Transverse colon (tissue), 4 donors: ENCODE results near the gene EEIG1.
A peak's percentile ranks its signal among the peaks of the same experiment; 100 is the strongest.

ENCODE experiments used
- EP300 ChIP-seq: sonication (generic); formaldehyde crosslinking; IDR thresholded peaks from one replicate; pipeline ENCODE4 v1.6.1; 2017; ENCODE audit warnings: antibody characterized with exemption, low read depth
- POLR2A ChIP-seq: fragments of 450-650 bp; IDR thresholded peaks from one replicate; pipeline ENCODE4 v1.6.1; 2016; ENCODE audit warnings: antibody characterized with exemption, mild to moderate bottlenecking, moderate library complexity
- POLR2AphosphoS5 ChIP-seq, 3 donors: sonication (generic); formaldehyde crosslinking; IDR thresholded peaks; one replicate each; pipeline ENCODE4 v1.6.1; 2016; ENCODE audit warnings: antibody characterized with exemption in 3 of 3
- TF ChIP-seq, protein P1 (sequence below), 5 experiments: fragments of 200-600 bp in 3 of 5; fragments of 450-650 bp in 2 of 5; sonication (generic) in 3 of 5; IDR thresholded peaks; 1 replicate in 2 of 5; 2 replicates in 3 of 5; pipeline ENCODE4 v1.5.1; 2016 to 2017; ENCODE audit warnings: antibody characterized with exemption in 5 of 5, inconsistent platforms in 3 of 5, mild to moderate bottlenecking in 2 of 5, moderate library complexity in 1 of 5

DNA sequence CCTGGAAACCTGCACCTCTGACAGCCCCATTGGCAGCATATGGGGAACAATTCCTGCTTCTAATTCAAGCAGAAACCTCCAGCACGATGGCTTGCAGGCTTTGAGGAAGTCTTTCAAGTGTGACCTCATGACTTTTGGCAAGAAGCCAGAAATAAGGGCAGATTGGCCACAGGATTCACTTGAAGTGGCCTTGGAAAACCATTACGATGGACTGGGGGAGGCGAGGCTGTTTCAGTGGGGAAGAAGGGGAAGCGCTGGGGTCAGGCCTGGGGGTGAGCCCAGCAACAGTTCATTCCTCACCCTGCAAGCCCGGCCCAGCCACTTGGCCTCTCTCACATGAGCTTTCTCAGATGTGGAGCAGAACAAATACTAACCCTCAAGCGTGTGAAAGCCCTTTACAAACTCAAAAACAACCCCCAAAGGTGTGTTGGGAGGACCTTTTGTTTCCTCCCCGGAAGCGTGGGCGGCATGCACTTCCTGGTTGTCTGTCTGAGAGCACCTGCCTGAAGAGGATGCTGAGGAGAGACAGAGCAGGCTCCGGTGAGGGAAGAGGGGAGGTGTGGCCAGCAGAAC is 26.9 kb upstream of the EEIG1 start:
- TF ChIP-seq, protein P1, sequence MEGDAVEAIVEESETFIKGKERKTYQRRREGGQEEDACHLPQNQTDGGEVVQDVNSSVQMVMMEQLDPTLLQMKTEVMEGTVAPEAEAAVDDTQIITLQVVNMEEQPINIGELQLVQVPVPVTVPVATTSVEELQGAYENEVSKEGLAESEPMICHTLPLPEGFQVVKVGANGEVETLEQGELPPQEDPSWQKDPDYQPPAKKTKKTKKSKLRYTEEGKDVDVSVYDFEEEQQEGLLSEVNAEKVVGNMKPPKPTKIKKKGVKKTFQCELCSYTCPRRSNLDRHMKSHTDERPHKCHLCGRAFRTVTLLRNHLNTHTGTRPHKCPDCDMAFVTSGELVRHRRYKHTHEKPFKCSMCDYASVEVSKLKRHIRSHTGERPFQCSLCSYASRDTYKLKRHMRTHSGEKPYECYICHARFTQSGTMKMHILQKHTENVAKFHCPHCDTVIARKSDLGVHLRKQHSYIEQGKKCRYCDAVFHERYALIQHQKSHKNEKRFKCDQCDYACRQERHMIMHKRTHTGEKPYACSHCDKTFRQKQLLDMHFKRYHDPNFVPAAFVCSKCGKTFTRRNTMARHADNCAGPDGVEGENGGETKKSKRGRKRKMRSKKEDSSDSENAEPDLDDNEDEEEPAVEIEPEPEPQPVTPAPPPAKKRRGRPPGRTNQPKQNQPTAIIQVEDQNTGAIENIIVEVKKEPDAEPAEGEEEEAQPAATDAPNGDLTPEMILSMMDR (IDR thresholded peaks at IDR 0.05), result no peak
- no peak for TF ChIP-seq POLR2A
- peak in 1 of 3 donors; percentile 42 for TF ChIP-seq POLR2AphosphoS5 (IDR thresholded peaks at IDR 0.05)
- TF ChIP-seq EP300, result no peak
